Erythroblast (primary cell): ENCODE data around the gene CEPT1.

Experiments
- GATA1 ChIP-seq: IDR thresholded peaks from 2 replicates; pipeline ENCODE4 v1.6.1; 2011; ENCODE audit warnings: low read depth, mild to moderate bottlenecking, control low read depth, low read length, moderate library complexity
- POLR2A ChIP-seq: IDR thresholded peaks from 2 replicates; pipeline ENCODE4 v1.6.1; 2011; ENCODE audit warnings: mild to moderate bottlenecking, low read length

GRCh38 chr1:111205714-111206050 lies 65.7 kb downstream of the CEPT1 start:
- TF ChIP-seq POLR2A (no peak), GATA1 (no peak)
